GM12878 (cell line): ENCODE results near the gene KCNIP3. TPM values are rescaled to one million over a fixed set of nuclear protein-coding genes. Genes with fewer than 3 reads are reported as not detected.

Experiments used
- ATAC-seq: fragments of 200-7000 bp; cut with Tn5 transposase; 3 replicates; pipeline ENCODE4 v1.9.1; 2020; ENCODE audit warnings: mild to moderate bottlenecking, moderate library complexity
- BruUV-seq: library from RNA; stranded (reverse); fragments of 400-500 nt; replicated peaks from 2 replicates; lab custom pipeline; 2021; lab: Mats Ljungman, UMichigan
- CTCF ChIA-PET: fragments of 300-600 bp; sonication (Branson Sonifier 250); formaldehyde crosslinking; extraction: SDS; loops from one replicate; lab custom pipeline; 2021; ENCODE audit warnings: inconsistent platforms; lab: Yijun Ruan, JAX
- POLR2A ChIA-PET: fragments of 350-600 bp; formaldehyde crosslinking; extraction: SDS; loops from one replicate; lab custom pipeline; 2021; ENCODE audit warnings: inconsistent platforms; lab: Charles Lee
- RAD21 ChIA-PET: fragments of 300-600 bp; sonication (Branson Sonifier 250); formaldehyde crosslinking; loops from one replicate; lab custom pipeline; 2023; ENCODE audit warnings: antibody characterized with exemption; ENCODE audit not compliant: unreplicated experiment; lab: Charles Lee
- SMC1A ChIA-PET: fragments of 300-600 bp; sonication (Branson Sonifier 250); formaldehyde crosslinking; loops from one replicate; lab custom pipeline; 2023; ENCODE audit not compliant: unreplicated experiment, uncharacterized antibody; lab: Charles Lee
- DNase-seq: peaks from one replicate; pipeline ENCODE4 v3.0.0-alpha.2; 2011; ENCODE audit warnings: low read depth, low spot score
- FAIRE-seq: peaks from 3 replicates; lab custom pipeline; 2011; peaks lifted over from hg19 to GRCh38; lab: Jason Lieb, UNC
- H2AFZ ChIP-seq: 2 replicates; pipeline ENCODE4 v1.6.0; 2011; ENCODE audit warnings: low read depth, low read length, control low read depth; ENCODE audit not compliant: control insufficient read depth
- H3K27ac ChIP-seq: 2 replicates; pipeline ENCODE4 v1.5.1; 2011; ENCODE audit warnings: control low read depth; ENCODE audit not compliant: control insufficient read depth, insufficient read depth
- H3K27me3 ChIP-seq, 2 experiments: replicated peaks in 1 of 2; 2 replicates each; pipeline versions ENCODE4 v1.6.0 to v1.6.1; 2011; ENCODE audit warnings: low read length in 1 of 2; ENCODE audit not compliant: control insufficient read depth in 2 of 2, insufficient read depth in 2 of 2
- H3K36me3 ChIP-seq, 2 experiments: 2 replicates each; pipeline ENCODE4 v1.5.1; 2011; ENCODE audit warnings: low read length in 1 of 2; ENCODE audit not compliant: control insufficient read depth in 2 of 2, insufficient read depth in 2 of 2
- H3K4me1 ChIP-seq: 2 replicates; pipeline ENCODE4 v1.6.1; 2011; ENCODE audit warnings: mild to moderate bottlenecking, low read length, moderate library complexity, mixed read lengths; ENCODE audit not compliant: control insufficient read depth, insufficient read depth
- H3K4me2 ChIP-seq: 2 replicates; pipeline ENCODE4 v1.6.0; 2011; ENCODE audit warnings: control low read depth; ENCODE audit not compliant: control insufficient read depth, insufficient read depth
- H3K4me3 ChIP-seq: fragments of 200-600 bp; sonication (generic); 2 replicates; pipeline ENCODE4 v1.5.1; 2016
- H3K79me2 ChIP-seq: 2 replicates; pipeline ENCODE4 v1.6.0; 2011; ENCODE audit warnings: low read length; ENCODE audit not compliant: control insufficient read depth, insufficient read depth
- H3K9ac ChIP-seq: 2 replicates; pipeline ENCODE4 v1.8.0; 2011; ENCODE audit warnings: low read length, control low read depth, mixed read lengths; ENCODE audit not compliant: control insufficient read depth, insufficient read depth
- H3K9me3 ChIP-seq: replicated peaks from 3 replicates; pipeline ENCODE4 v1.5.1; 2011; ENCODE audit warnings: mild to moderate bottlenecking, low read length; ENCODE audit not compliant: control insufficient read depth, insufficient read depth
- H4K20me1 ChIP-seq: 2 replicates; pipeline ENCODE4 v1.6.0; 2011; ENCODE audit not compliant: control insufficient read depth, insufficient read depth
- BCL3 ChIP-seq: IDR thresholded peaks from 2 replicates; pipeline ENCODE4 v1.6.1; 2011; ENCODE audit warnings: borderline replicate concordance, low read depth, mild to moderate bottlenecking, moderate library complexity, low read length; ENCODE audit not compliant: insufficient read depth, poor library complexity, severe bottlenecking
- ESRRA ChIP-seq: IDR thresholded peaks from 2 replicates; pipeline ENCODE4 v1.6.1; 2012; ENCODE audit warnings: mild to moderate bottlenecking, low read length, improper control_type of control experiment
- HDGF ChIP-seq: fragments of 450-650 bp; IDR thresholded peaks from 2 replicates; pipeline ENCODE4 v1.6.1; 2016; ENCODE audit warnings: antibody characterized with exemption
- KDM1A ChIP-seq: fragments of 200-600 bp; sonication (generic); IDR thresholded peaks from 2 replicates; pipeline ENCODE4 v1.6.1; 2016; ENCODE audit warnings: borderline replicate concordance
- MXI1 ChIP-seq: fragments of 150-350 bp; IDR thresholded peaks from 2 replicates; pipeline ENCODE4 v1.6.1; 2011; ENCODE audit warnings: low read depth, mild to moderate bottlenecking, inconsistent platforms, low read length, improper control_type of control experiment
- PML ChIP-seq: IDR thresholded peaks from 2 replicates; pipeline ENCODE4 v1.6.1; 2012; ENCODE audit warnings: low read length, inconsistent platforms
- RFX5 ChIP-seq: IDR thresholded peaks from 2 replicates; pipeline ENCODE4 v1.6.1; 2011; ENCODE audit warnings: low read depth, low read length, improper control_type of control experiment
- WGBS: methylation state at CpG from one replicate; pipeline ENCODE4 v1.1.6; 2016; ENCODE audit warnings: low lambda C conversion rate; ENCODE audit not compliant: insufficient replicate concordance, insufficient coverage; ENCODE audit errors: missing lambda C conversion rate; 5-methylcytosine and 5-hydroxymethylcytosine counted together
- in situ Hi-C: fragments of 300-500 bp; cut with MboI; formaldehyde crosslinking; loops from 9 replicates; pipeline ENCODE4 v1.14.3; 2018; ENCODE audit warnings: mixed read lengths
- intact Hi-C: fragments of 100-400 bp; cut with micrococcal nuclease; formaldehyde crosslinking; loops from one replicate; pipeline ENCODE4 v1.14.2; 2022; ENCODE audit not compliant: unreplicated experiment
- polyA plus RNA-seq, 11 experiments: library from polyadenylated mRNA; depleted of rRNA in 4 of 11; unstranded in 6 of 11; stranded (reverse) in 5 of 11; fragments of >200 nt; fragmentation: Nextera tagmentation in 4 of 11; fragmentation: Illumina TruSeq in 1 of 11; extraction: Ambion mirVana in 4 of 11; extraction: Trizol in 1 of 11; gene quantifications; 1 replicate in 1 of 11; 2 replicates in 10 of 11; pipeline versions ENCODE4 v1.2.1 to v1.2.3, GENCODE V29; 2011 to 2016; ENCODE audit warnings: inconsistent platforms in 2 of 11, missing spikeins in 2 of 11, low read depth in 1 of 11
- total RNA-seq, 4 experiments: library from RNA; depleted of rRNA in 3 of 4; stranded (reverse); fragments of >200 nt in 3 of 4; fragmentation: Illumina TruSeq in 1 of 4; extraction: Trizol in 1 of 4; gene quantifications; 2 replicates each; pipeline versions ENCODE4 v1.2.1 to v1.2.3, GENCODE V29; 2013 to 2021
- TF ChIP-seq, protein P1 (sequence below): fragments of 450-650 bp; IDR thresholded peaks from 2 replicates; pipeline ENCODE4 v1.6.1; 2016; ENCODE audit warnings: mild to moderate bottlenecking
- TF ChIP-seq, protein P2 (sequence below): IDR thresholded peaks from 2 replicates; pipeline ENCODE4 v1.6.1; 2011; ENCODE audit warnings: low read depth, low read length, improper control_type of control experiment, borderline replicate concordance
- TF ChIP-seq, protein P3 (sequence below): fragments of 450-650 bp; IDR thresholded peaks from 2 replicates; pipeline ENCODE4 v1.6.1; 2017; ENCODE audit warnings: mild to moderate bottlenecking
- TF ChIP-seq, protein P4 (sequence below): IDR thresholded peaks from 2 replicates; pipeline ENCODE4 v1.6.1; 2012; ENCODE audit warnings: low read depth, low read length, improper control_type of control experiment

KCNIP3 gene
- total and polyA plus RNA-seq, 10 of the 15 experiments (the other 5 are each of a cell fraction or from before 2014, with no cell fraction given): not detected

DNA sequence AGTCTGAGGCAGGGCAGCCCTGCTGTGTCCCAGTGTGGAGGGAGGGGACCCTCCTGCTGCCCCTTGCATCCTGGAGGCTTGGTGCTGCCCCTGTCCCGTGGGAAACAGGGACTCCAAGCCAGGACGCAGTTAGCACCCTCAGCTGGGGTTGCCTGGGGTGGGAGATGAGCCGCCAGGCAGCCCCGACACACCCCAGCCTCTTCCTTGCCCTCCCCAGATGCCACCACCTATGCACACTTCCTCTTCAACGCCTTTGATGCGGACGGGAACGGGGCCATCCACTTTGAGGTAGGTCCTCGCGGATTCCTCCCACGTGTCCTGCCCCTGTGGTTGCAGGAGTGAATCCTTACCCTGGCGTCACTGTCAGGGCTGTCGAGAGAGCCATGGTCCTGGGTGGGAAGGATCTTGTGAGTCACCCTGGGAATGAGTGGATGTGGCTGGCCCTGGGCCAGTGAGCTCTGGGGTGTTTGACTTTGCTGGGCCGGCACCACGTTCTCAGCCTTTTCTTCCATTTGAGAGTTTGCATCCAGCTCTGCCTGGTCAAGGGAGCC lies 77.8 kb downstream of the KCNIP3 start:
- in situ Hi-C loops: no loop called here

More for the DNA sequence above, 77.8 kb downstream of the KCNIP3 start:
- no peak overlapping the region for H3K9ac ChIP-seq
- H3K4me2 ChIP-seq: no peak overlapping the region
- ChIA-PET CTCF (no interaction called here), POLR2A (no interaction called here), SMC1A (no interaction called here), RAD21 (no interaction called here)
- H3K9me3 ChIP-seq: no peaks in the 10 kb centered on the region
- DNase-seq (no peak), ATAC-seq (no peak), FAIRE-seq (no peak)
- intact Hi-C loops: no loop called here
- H4K20me1 ChIP-seq: no peaks in the 10 kb centered on the region
- H3K4me1 ChIP-seq: no peaks in the 10 kb centered on the region
- peaks cover 0 to 1% of the 10 kb centered on the region in 2 experiments; a peak in 1 of 4 replicates for H3K27me3 ChIP-seq
- TF ChIP-seq, protein P1, sequence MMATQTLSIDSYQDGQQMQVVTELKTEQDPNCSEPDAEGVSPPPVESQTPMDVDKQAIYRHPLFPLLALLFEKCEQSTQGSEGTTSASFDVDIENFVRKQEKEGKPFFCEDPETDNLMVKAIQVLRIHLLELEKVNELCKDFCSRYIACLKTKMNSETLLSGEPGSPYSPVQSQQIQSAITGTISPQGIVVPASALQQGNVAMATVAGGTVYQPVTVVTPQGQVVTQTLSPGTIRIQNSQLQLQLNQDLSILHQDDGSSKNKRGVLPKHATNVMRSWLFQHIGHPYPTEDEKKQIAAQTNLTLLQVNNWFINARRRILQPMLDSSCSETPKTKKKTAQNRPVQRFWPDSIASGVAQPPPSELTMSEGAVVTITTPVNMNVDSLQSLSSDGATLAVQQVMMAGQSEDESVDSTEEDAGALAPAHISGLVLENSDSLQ: no peak
- TF ChIP-seq HDGF (no peak), KDM1A (no peak), PML (no peak), MXI1 (no peak), RFX5 (no peak), ESRRA (no peak), BCL3 (no peak)
- TF ChIP-seq, protein P2, sequence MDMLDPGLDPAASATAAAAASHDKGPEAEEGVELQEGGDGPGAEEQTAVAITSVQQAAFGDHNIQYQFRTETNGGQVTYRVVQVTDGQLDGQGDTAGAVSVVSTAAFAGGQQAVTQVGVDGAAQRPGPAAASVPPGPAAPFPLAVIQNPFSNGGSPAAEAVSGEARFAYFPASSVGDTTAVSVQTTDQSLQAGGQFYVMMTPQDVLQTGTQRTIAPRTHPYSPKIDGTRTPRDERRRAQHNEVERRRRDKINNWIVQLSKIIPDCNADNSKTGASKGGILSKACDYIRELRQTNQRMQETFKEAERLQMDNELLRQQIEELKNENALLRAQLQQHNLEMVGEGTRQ: no peak
- TF ChIP-seq, protein P3, sequence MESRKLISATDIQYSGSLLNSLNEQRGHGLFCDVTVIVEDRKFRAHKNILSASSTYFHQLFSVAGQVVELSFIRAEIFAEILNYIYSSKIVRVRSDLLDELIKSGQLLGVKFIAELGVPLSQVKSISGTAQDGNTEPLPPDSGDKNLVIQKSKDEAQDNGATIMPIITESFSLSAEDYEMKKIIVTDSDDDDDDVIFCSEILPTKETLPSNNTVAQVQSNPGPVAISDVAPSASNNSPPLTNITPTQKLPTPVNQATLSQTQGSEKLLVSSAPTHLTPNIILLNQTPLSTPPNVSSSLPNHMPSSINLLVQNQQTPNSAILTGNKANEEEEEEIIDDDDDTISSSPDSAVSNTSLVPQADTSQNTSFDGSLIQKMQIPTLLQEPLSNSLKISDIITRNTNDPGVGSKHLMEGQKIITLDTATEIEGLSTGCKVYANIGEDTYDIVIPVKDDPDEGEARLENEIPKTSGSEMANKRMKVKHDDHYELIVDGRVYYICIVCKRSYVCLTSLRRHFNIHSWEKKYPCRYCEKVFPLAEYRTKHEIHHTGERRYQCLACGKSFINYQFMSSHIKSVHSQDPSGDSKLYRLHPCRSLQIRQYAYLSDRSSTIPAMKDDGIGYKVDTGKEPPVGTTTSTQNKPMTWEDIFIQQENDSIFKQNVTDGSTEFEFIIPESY: no peak
- TF ChIP-seq, protein P4, sequence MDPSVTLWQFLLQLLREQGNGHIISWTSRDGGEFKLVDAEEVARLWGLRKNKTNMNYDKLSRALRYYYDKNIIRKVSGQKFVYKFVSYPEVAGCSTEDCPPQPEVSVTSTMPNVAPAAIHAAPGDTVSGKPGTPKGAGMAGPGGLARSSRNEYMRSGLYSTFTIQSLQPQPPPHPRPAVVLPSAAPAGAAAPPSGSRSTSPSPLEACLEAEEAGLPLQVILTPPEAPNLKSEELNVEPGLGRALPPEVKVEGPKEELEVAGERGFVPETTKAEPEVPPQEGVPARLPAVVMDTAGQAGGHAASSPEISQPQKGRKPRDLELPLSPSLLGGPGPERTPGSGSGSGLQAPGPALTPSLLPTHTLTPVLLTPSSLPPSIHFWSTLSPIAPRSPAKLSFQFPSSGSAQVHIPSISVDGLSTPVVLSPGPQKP: no peak
- no TSS peak for BruUV-seq
- no peak overlapping the region for H2AFZ ChIP-seq
- no peaks in the 10 kb centered on the region for H3K79me2 ChIP-seq
- H3K36me3 ChIP-seq: no peaks in the 10 kb centered on the region
- WGBS: 51% methylated on average over 7 of the region's 15 CpGs
- no peak overlapping the region for H3K27ac ChIP-seq
- no peak overlapping the region for H3K4me3 ChIP-seq
